ENCODE measurements around the gene ADGRA3.

The ADGRA3 gene

GRCh38 chr4:22534374-22534773, 18.5 kb upstream of the ADGRA3 start:
- no peaks in the 10 kb centered on the region for H4K20me1 ChIP-seq (ENCODE audit: insufficient read depth, low read length, poor library complexity, severe bottlenecking)
- H3K4me2 ChIP-seq (ENCODE audit: low read depth, low read length, poor library complexity, severe bottlenecking): no peak overlapping the region
- no peaks in the 10 kb centered on the region for H3F3A ChIP-seq (ENCODE audit: low read depth)
- no peak overlapping the region for H3K9ac ChIP-seq (ENCODE audit: low read depth, low read length, poor library complexity, severe bottlenecking)
- H2AFZ ChIP-seq (ENCODE audit: low read length): no peak overlapping the region
- no peaks in the 10 kb centered on the region for H3K27me3 ChIP-seq (ENCODE audit: insufficient read depth, low read length, poor library complexity, severe bottlenecking)
- no peaks in the 10 kb centered on the region for H3K79me2 ChIP-seq (ENCODE audit: insufficient read depth, low read length)
- H3K9me2 ChIP-seq (replicated peaks; ENCODE audit: low read depth, low read length): no peaks in the 10 kb centered on the region
- H3K9me3 ChIP-seq (ENCODE audit: insufficient read depth, low read depth, low read length): peaks cover 11% of the 10 kb centered on the region
- H3K4me1 ChIP-seq (ENCODE audit: insufficient read depth, low read length, poor library complexity, severe bottlenecking): no peaks in the 10 kb centered on the region
- H3K4me3 ChIP-seq (ENCODE audit: low read length, poor library complexity, severe bottlenecking): no peak overlapping the region
- TF ChIP-seq, protein P1, sequence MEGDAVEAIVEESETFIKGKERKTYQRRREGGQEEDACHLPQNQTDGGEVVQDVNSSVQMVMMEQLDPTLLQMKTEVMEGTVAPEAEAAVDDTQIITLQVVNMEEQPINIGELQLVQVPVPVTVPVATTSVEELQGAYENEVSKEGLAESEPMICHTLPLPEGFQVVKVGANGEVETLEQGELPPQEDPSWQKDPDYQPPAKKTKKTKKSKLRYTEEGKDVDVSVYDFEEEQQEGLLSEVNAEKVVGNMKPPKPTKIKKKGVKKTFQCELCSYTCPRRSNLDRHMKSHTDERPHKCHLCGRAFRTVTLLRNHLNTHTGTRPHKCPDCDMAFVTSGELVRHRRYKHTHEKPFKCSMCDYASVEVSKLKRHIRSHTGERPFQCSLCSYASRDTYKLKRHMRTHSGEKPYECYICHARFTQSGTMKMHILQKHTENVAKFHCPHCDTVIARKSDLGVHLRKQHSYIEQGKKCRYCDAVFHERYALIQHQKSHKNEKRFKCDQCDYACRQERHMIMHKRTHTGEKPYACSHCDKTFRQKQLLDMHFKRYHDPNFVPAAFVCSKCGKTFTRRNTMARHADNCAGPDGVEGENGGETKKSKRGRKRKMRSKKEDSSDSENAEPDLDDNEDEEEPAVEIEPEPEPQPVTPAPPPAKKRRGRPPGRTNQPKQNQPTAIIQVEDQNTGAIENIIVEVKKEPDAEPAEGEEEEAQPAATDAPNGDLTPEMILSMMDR (conservative IDR thresholded peaks at IDR 0.05; ENCODE audit: low read length): no peak
- no peak for TF ChIP-seq EZH2phosphoT487 (IDR thresholded peaks at IDR 0.05; ENCODE audit: borderline replicate concordance)
- H3K36me3 ChIP-seq (ENCODE audit: insufficient read depth, low read length): no peaks in the 10 kb centered on the region

GRCh38 chr4:22532896-22533295, 17.0 kb upstream of the ADGRA3 start:
- H3K4me1 ChIP-seq (ENCODE audit: insufficient read depth, low read length, poor library complexity, severe bottlenecking): no peaks in the 10 kb centered on the region
- H4K20me1 ChIP-seq (ENCODE audit: insufficient read depth, low read length, poor library complexity, severe bottlenecking): no peaks in the 10 kb centered on the region
- H3K9me2 ChIP-seq (replicated peaks; ENCODE audit: low read depth, low read length): no peaks in the 10 kb centered on the region
- no peaks in the 10 kb centered on the region for H3K79me2 ChIP-seq (ENCODE audit: insufficient read depth, low read length)
- H3K9me3 ChIP-seq (ENCODE audit: insufficient read depth, low read depth, low read length): peaks cover 11% of the 10 kb centered on the region
- no peak overlapping the region for H3K4me2 ChIP-seq (ENCODE audit: low read depth, low read length, poor library complexity, severe bottlenecking)
- no peaks in the 10 kb centered on the region for H3K36me3 ChIP-seq (ENCODE audit: insufficient read depth, low read length)
- H2AFZ ChIP-seq (ENCODE audit: low read length): no peak overlapping the region
- no peaks in the 10 kb centered on the region for H3K27me3 ChIP-seq (ENCODE audit: insufficient read depth, low read length, poor library complexity, severe bottlenecking)
- H3K9ac ChIP-seq (ENCODE audit: low read depth, low read length, poor library complexity, severe bottlenecking): no peak overlapping the region
- H3F3A ChIP-seq (ENCODE audit: low read depth): no peaks in the 10 kb centered on the region
- H3K4me3 ChIP-seq (ENCODE audit: low read length, poor library complexity, severe bottlenecking): no peak overlapping the region
- TF ChIP-seq, protein P1 (conservative IDR thresholded peaks at IDR 0.05; ENCODE audit: low read length): no peak
- no peak for TF ChIP-seq EZH2phosphoT487 (IDR thresholded peaks at IDR 0.05; ENCODE audit: borderline replicate concordance)

DNA sequence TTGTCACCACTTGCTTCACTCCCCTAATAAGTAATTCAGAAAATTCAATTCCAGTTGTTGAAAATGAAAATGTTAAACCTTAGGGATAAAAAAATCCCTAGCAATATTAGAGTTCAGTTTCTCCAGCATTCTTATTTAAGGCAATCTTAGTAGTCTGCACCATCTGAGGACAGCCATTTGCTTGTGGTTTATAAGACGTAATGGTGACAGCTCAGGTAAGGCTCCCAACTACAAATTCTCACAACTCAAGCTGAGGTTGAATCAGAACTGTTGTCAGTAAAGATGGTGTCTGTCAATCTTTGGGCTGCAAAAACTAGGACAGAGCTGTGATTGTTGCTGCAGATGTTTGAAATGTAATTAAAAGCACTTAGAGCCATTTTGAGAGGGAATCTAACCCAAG, 16.3 kb upstream of the ADGRA3 start:
- Histone ChIP-seq H3K9me2 (replicated peaks; ENCODE audit: low read depth, low read length) (no peaks in the 10 kb centered on the region), H3K4me3 (ENCODE audit: low read length, poor library complexity, severe bottlenecking) (no peak overlapping the region), H3K9ac (ENCODE audit: low read depth, low read length, poor library complexity, severe bottlenecking) (no peak overlapping the region), H3K36me3 (ENCODE audit: insufficient read depth, low read length) (no peaks in the 10 kb centered on the region), H3K27me3 (ENCODE audit: insufficient read depth, low read length, poor library complexity, severe bottlenecking) (no peaks in the 10 kb centered on the region), H3K4me2 (ENCODE audit: low read depth, low read length, poor library complexity, severe bottlenecking) (no peak overlapping the region), H3K4me1 (ENCODE audit: insufficient read depth, low read length, poor library complexity, severe bottlenecking) (no peaks in the 10 kb centered on the region), H3K9me3 (ENCODE audit: insufficient read depth, low read depth, low read length) (peaks cover 11% of the 10 kb centered on the region), H4K20me1 (ENCODE audit: insufficient read depth, low read length, poor library complexity, severe bottlenecking) (no peaks in the 10 kb centered on the region), H2AFZ (ENCODE audit: low read length) (no peak overlapping the region), H3F3A (ENCODE audit: low read depth) (no peaks in the 10 kb centered on the region), H3K79me2 (ENCODE audit: insufficient read depth, low read length) (no peaks in the 10 kb centered on the region)
- TF ChIP-seq, protein P1 (conservative IDR thresholded peaks at IDR 0.05; ENCODE audit: low read length): no peak
